ENCODE data around the gene LZTS2. TPM values are rescaled to one million over a fixed set of nuclear protein-coding genes. Genes with fewer than 3 reads are reported as not detected.

Gene LZTS2
- total and polyA plus RNA-seq, 10 of the 15 experiments (the other 5 are each of a cell fraction or from before 2014, with no cell fraction given) = 0.08 to 13.4 (median 7.2) TPM

DNA sequence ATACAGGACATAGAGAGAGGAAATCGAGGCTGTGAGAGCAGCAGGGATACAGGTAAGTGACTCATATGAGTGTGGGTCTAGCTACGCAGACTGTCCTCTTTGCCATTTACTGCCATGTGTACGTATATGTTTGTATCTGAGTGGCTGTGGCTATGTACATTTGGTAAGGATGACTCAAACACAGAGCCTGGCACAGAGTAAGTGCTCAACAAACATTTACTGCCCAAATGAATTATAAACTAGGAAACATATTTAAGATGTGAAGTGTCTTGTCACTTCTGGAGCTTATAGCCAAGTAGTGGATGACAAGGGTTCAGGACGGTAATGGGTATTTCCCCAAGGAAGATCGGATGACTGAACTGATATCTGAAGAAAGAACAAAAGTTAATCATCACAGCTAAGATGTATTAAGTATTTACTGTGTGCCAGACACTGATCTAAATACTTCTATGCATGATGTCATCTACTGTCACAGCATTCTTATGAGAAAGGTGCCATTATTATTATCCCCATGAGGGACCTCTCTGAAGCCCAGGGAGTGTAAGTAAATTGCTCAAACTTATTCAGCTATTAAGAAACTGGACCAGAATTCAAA is 18.3 kb upstream of the LZTS2 start (continued):
- TF ChIP-seq, protein P1, sequence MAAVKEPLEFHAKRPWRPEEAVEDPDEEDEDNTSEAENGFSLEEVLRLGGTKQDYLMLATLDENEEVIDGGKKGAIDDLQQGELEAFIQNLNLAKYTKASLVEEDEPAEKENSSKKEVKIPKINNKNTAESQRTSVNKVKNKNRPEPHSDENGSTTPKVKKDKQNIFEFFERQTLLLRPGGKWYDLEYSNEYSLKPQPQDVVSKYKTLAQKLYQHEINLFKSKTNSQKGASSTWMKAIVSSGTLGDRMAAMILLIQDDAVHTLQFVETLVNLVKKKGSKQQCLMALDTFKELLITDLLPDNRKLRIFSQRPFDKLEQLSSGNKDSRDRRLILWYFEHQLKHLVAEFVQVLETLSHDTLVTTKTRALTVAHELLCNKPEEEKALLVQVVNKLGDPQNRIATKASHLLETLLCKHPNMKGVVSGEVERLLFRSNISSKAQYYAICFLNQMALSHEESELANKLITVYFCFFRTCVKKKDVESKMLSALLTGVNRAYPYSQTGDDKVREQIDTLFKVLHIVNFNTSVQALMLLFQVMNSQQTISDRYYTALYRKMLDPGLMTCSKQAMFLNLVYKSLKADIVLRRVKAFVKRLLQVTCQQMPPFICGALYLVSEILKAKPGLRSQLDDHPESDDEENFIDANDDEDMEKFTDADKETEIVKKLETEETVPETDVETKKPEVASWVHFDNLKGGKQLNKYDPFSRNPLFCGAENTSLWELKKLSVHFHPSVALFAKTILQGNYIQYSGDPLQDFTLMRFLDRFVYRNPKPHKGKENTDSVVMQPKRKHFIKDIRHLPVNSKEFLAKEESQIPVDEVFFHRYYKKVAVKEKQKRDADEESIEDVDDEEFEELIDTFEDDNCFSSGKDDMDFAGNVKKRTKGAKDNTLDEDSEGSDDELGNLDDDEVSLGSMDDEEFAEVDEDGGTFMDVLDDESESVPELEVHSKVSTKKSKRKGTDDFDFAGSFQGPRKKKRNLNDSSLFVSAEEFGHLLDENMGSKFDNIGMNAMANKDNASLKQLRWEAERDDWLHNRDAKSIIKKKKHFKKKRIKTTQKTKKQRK (IDR thresholded peaks at IDR 0.05; ENCODE audit: low read depth, low read length) = no peak

DNA sequence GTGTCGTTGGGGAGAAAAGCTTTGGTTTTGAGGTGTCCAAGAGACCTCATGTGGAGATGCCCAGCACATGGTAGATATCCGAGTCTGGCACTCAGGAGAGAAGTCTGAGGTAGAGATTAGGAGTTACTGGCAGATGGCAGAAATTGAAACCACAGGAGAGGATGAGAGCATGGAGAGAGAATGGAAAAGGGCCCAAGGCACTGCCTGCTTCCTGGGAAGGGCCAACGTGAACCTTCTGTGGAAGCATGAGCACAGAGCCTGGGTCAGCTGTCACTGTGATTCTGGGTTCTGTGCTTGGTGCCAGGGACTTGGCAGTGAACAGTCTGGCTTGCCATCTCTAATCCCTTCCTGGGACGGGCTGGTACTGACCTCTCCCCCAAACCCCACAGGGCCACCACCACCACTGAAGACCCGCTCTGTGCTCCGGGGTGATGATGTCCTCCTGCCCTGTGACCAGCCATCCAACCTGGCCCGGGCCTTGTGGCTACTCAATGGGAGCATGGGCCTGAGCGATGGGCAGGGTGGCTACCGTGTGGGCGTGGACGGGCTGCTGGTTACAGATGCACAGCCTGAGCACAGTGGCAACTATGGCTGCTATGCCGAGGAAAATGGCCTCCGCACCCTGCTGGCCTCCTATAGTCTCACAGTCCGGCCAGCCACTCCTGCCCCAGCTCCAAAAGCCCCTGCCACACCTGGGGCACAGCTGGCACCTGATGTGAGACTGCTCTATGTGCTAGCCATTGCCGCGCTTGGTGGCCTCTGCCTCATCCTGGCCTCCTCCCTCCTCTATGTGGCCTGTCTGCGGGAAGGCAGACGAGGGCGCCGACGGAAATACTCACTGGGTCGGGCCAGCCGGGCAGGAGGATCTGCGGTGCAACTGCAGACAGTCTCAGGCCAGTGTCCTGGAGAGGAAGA is 16.4 kb upstream of the LZTS2 start:
- no peaks in the 10 kb centered on the region for H3K9me3 ChIP-seq (replicated peaks; ENCODE audit: control insufficient read depth, insufficient read depth, low read length)
- peaks cover 0 to 3% of the 10 kb centered on the region in 2 experiments; a peak in 2 of 4 replicates for H3K36me3 ChIP-seq (ENCODE audit: control insufficient read depth in 2 of 2, insufficient read depth in 2 of 2, low read length in 1 of 2)
- no peak overlapping the region for H3K4me2 ChIP-seq (ENCODE audit: control insufficient read depth, insufficient read depth)
- FAIRE-seq (no peak), DNase-seq (ENCODE audit: low read depth, low spot score) (no peak), ATAC-seq (no peak)
- SMC1A ChIA-PET (ENCODE audit: uncharacterized antibody, unreplicated experiment) = no interaction called here
- RAD21 ChIA-PET (ENCODE audit: unreplicated experiment) = no interaction called here
- CTCF ChIA-PET = no interaction called here
- in situ Hi-C loops (cut with MboI) = no loop called here
- H3K4me1 ChIP-seq (ENCODE audit: control insufficient read depth, insufficient read depth, low read length) = peaks cover 14% of the 10 kb centered on the region
- no peak overlapping the region for H3K27ac ChIP-seq (ENCODE audit: control insufficient read depth, insufficient read depth)
- POLR2A ChIA-PET = no interaction called here
- H3K79me2 ChIP-seq (ENCODE audit: control insufficient read depth, insufficient read depth, low read length) = peaks cover 19% of the 10 kb centered on the region
- H3K4me3 ChIP-seq = no peak overlapping the region
- no peak overlapping the region for H3K9ac ChIP-seq (ENCODE audit: control insufficient read depth, insufficient read depth, low read length)
- H3K27me3 ChIP-seq (replicated peaks in 1 of 2; ENCODE audit: control insufficient read depth in 2 of 2, insufficient read depth in 2 of 2, low read length in 1 of 2) = no peaks in the 10 kb centered on the region
- H4K20me1 ChIP-seq (ENCODE audit: control insufficient read depth, insufficient read depth) = no peaks in the 10 kb centered on the region
- H2AFZ ChIP-seq (ENCODE audit: control insufficient read depth, low read depth, low read length) = no peak overlapping the region
- WGBS (ENCODE audit: insufficient coverage, insufficient replicate concordance, low lambda C conversion rate, missing lambda C conversion rate) = 91% methylated on average over 21 of the region's 24 CpGs
- no TSS peak for BruUV-seq (replicated peaks)
- intact Hi-C loops (cut with micrococcal nuclease; ENCODE audit: unreplicated experiment) = no loop called here
- no peak for TF ChIP-seq ZNF622 (IDR thresholded peaks at IDR 0.05)
- TF ChIP-seq EGR1 (IDR thresholded peaks at IDR 0.05; ENCODE audit: borderline replicate concordance in 1 of 2, low read depth in 2 of 2, low read length in 2 of 2) = no peak
- TF ChIP-seq DPF2 (IDR thresholded peaks at IDR 0.05) = no peak
- TF ChIP-seq IKZF2 (IDR thresholded peaks at IDR 0.05) = no peak
- no peak for TF ChIP-seq CBX3 (IDR thresholded peaks at IDR 0.05; ENCODE audit: borderline replicate concordance, low read depth)
- TF ChIP-seq EZH2 (IDR thresholded peaks at IDR 0.05; ENCODE audit: borderline replicate concordance, control insufficient read depth, low read depth, low read length) = no peak
- TF ChIP-seq, protein P2, sequence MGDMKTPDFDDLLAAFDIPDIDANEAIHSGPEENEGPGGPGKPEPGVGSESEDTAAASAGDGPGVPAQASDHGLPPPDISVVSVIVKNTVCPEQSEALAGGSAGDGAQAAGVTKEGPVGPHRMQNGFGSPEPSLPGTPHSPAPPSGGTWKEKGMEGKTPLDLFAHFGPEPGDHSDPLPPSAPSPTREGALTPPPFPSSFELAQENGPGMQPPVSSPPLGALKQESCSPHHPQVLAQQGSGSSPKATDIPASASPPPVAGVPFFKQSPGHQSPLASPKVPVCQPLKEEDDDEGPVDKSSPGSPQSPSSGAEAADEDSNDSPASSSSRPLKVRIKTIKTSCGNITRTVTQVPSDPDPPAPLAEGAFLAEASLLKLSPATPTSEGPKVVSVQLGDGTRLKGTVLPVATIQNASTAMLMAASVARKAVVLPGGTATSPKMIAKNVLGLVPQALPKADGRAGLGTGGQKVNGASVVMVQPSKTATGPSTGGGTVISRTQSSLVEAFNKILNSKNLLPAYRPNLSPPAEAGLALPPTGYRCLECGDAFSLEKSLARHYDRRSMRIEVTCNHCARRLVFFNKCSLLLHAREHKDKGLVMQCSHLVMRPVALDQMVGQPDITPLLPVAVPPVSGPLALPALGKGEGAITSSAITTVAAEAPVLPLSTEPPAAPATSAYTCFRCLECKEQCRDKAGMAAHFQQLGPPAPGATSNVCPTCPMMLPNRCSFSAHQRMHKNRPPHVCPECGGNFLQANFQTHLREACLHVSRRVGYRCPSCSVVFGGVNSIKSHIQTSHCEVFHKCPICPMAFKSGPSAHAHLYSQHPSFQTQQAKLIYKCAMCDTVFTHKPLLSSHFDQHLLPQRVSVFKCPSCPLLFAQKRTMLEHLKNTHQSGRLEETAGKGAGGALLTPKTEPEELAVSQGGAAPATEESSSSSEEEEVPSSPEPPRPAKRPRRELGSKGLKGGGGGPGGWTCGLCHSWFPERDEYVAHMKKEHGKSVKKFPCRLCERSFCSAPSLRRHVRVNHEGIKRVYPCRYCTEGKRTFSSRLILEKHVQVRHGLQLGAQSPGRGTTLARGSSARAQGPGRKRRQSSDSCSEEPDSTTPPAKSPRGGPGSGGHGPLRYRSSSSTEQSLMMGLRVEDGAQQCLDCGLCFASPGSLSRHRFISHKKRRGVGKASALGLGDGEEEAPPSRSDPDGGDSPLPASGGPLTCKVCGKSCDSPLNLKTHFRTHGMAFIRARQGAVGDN (IDR thresholded peaks at IDR 0.05) = no peak
- TF ChIP-seq ETV6 (conservative IDR thresholded peaks at IDR 0.05 in 1 of 2, IDR thresholded peaks at IDR 0.05 in 1 of 2; ENCODE audit: borderline replicate concordance in 1 of 2, low read depth in 1 of 2) = no peak
